Suprapubic skin (tissue), 4 donors: ENCODE data around the gene RBPJ.

Source experiments
- CTCF ChIP-seq, 2 donors: fragments of 200-600 bp in 1 of 2; fragments of 450-650 bp in 1 of 2; sonication (generic) in 1 of 2; IDR thresholded peaks; one replicate each; pipeline ENCODE4 v1.5.1; 2016 to 2019; ENCODE audit warnings: antibody characterized with exemption in 2 of 2, mild to moderate bottlenecking in 1 of 2, moderate library complexity in 1 of 2
- POLR2A ChIP-seq, 2 donors: fragments of 450-650 bp; IDR thresholded peaks; one replicate each; pipeline ENCODE4 v1.6.1; 2017; ENCODE audit warnings: antibody characterized with exemption in 2 of 2, mild to moderate bottlenecking in 2 of 2, moderate library complexity in 2 of 2
- POLR2AphosphoS5 ChIP-seq, 3 donors: sonication (generic); formaldehyde crosslinking; IDR thresholded peaks; one replicate each; pipeline ENCODE4 v1.6.1; 2017; ENCODE audit warnings: antibody characterized with exemption in 3 of 3

DNA sequence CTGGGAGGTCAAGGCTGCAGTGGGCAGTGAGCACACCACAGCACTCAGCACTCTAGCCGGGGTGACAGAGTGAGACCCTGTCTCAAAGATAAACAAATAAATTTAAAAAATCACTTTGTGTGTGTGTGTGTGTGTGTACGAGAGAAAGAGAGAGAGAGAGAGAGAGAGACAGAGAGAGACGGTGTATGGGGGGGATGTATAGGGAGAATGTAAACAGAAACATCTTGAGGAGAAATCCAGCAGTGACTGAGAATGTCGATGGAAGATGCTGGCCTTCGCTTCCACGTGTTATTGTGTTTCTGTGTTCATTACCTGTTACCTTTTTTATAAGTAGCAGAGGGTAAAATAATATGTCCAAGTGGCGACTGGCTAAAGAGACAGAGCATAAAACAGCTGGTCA is 23.6 kb upstream of the RBPJ start:
- no peak for TF ChIP-seq POLR2A (IDR thresholded peaks at IDR 0.05)
- no peak for TF ChIP-seq CTCF (IDR thresholded peaks at IDR 0.05)
- TF ChIP-seq POLR2AphosphoS5 (IDR thresholded peaks at IDR 0.05): no peak
